ENCODE data around the gene ABCG5.

Gene ABCG5

DNA sequence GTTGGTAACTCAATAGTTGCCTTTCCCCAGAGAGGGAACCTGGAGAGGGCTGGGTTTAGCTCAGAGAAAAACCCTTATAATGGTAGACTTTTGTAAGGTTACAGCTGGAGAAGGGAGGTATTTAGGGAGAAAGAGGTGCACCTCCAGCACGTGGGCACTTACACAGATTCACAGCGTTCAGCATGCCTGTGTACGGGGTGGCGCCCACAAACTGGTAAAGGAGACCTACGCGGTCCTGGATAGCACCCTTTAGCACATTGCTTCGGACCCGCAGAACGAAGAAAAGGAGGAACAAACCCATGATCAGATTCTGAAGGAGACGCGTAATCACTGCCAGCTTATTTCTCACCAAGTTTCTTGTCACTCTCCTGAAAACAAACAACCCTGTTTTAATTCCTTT, 14.9 kb downstream of the ABCG5 start:
- Histone ChIP-seq H2BK120ac (ENCODE audit: low read depth, low read length) (no peak overlapping the region), H3K79me1 (ENCODE audit: low read depth, low read length) (no peaks in the 10 kb centered on the region), H2AFZ (ENCODE audit: low read length) (no peak overlapping the region)

DNA sequence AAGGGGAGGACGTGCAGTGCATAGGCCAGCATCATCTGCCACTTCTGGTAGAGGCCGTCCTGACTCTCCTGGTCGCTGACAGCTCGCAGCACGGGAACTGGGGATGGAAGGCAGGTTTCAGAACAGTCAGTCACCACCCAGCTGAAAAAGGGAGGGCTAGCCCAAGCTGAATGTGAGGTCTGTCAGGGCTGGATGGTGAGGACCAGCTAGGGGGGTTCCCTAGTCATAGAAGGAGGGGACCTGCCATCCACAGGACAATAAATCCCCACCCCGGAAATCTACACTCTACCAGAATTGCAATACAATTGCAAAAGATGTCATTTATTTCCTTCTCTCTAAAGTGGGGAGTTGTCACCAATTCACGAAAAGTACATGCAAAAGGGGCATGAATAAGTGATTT, 15.8 kb downstream of the ABCG5 start:
- H3K14ac ChIP-seq (ENCODE audit: low read length) = no peak overlapping the region
- no peak for DNase-seq (ENCODE audit: low spot score)
- H2BK5ac ChIP-seq (ENCODE audit: low read length) = no peak overlapping the region
- no peak overlapping the region for H2BK15ac ChIP-seq (ENCODE audit: low read length)
- no peak overlapping the region for H3K9ac ChIP-seq (ENCODE audit: low read depth, low read length, poor library complexity)
- H2AFZ ChIP-seq (ENCODE audit: low read length) = no peak overlapping the region
- no peak overlapping the region for H3K4ac ChIP-seq (ENCODE audit: low read length)
- H4K8ac ChIP-seq (ENCODE audit: low read depth, low read length) = no peak overlapping the region
- no peaks in the 10 kb centered on the region for H3K4me1 ChIP-seq (ENCODE audit: control insufficient read depth in 2 of 2, insufficient read depth in 1 of 2, low read depth in 1 of 2, low read length in 2 of 2)
- no peak overlapping the region for H3K4me3 ChIP-seq (ENCODE audit: low read length in 2 of 2)
- no peak overlapping the region for H3K23ac ChIP-seq (ENCODE audit: low read depth, low read length, poor library complexity)
- no peak overlapping the region for H2BK12ac ChIP-seq (ENCODE audit: low read length)
- H2AK5ac ChIP-seq (ENCODE audit: low read depth, low read length) = no peak overlapping the region
- H3K4me2 ChIP-seq (ENCODE audit: insufficient read depth, low read length, poor library complexity, severe bottlenecking) = no peak overlapping the region
- H3K18ac ChIP-seq (ENCODE audit: low read length) = no peak overlapping the region
- WGBS, 2 donors (ENCODE audit: extremely low coverage in 2 of 2, insufficient read length in 2 of 2, insufficient replicate concordance in 1 of 2) = no CpG with 5 or more reads among the region's 7 CpGs
- H3K79me1 ChIP-seq (ENCODE audit: low read depth, low read length) = no peaks in the 10 kb centered on the region
- no peak overlapping the region for H2BK120ac ChIP-seq (ENCODE audit: low read depth, low read length)
- H3K9me3 ChIP-seq (replicated peaks in 1 of 2; ENCODE audit: control insufficient read depth in 2 of 2, insufficient read depth in 1 of 2, low read depth in 1 of 2, low read length in 2 of 2) = no peaks in the 10 kb centered on the region
- no peaks in the 10 kb centered on the region for H3K36me3 ChIP-seq (replicated peaks in 1 of 2; ENCODE audit: control insufficient read depth in 2 of 2, insufficient read depth in 2 of 2, low read length in 2 of 2)
- H3K27me3 ChIP-seq (ENCODE audit: control insufficient read depth in 3 of 3, insufficient read depth in 3 of 3, low read depth in 1 of 3, low read length in 3 of 3) = no peaks in the 10 kb centered on the region
- H4K91ac ChIP-seq (ENCODE audit: low read depth, low read length, poor library complexity) = no peak overlapping the region
- no peak overlapping the region for H3K27ac ChIP-seq (replicated peaks; ENCODE audit: low read length)

More for the DNA sequence above, 14.9 kb downstream of the ABCG5 start:
- Histone ChIP-seq H3K27ac (replicated peaks; ENCODE audit: low read length) (no peak overlapping the region), H3K4ac (ENCODE audit: low read length) (no peak overlapping the region), H3K14ac (ENCODE audit: low read length) (no peak overlapping the region), H3K9me3 (replicated peaks in 1 of 2; ENCODE audit: control insufficient read depth in 2 of 2, insufficient read depth in 1 of 2, low read depth in 1 of 2, low read length in 2 of 2) (no peaks in the 10 kb centered on the region), H3K4me1 (ENCODE audit: control insufficient read depth in 2 of 2, insufficient read depth in 1 of 2, low read depth in 1 of 2, low read length in 2 of 2) (no peaks in the 10 kb centered on the region), H3K23ac (ENCODE audit: low read depth, low read length, poor library complexity) (no peak overlapping the region), H2BK15ac (ENCODE audit: low read length) (no peak overlapping the region), H3K4me3 (ENCODE audit: low read length in 2 of 2) (no peak overlapping the region), H2AK5ac (ENCODE audit: low read depth, low read length) (no peak overlapping the region), H4K8ac (ENCODE audit: low read depth, low read length) (no peak overlapping the region), H3K9ac (ENCODE audit: low read depth, low read length, poor library complexity) (no peak overlapping the region), H3K27me3 (ENCODE audit: control insufficient read depth in 3 of 3, insufficient read depth in 3 of 3, low read depth in 1 of 3, low read length in 3 of 3) (no peaks in the 10 kb centered on the region), H3K36me3 (replicated peaks in 1 of 2; ENCODE audit: control insufficient read depth in 2 of 2, insufficient read depth in 2 of 2, low read length in 2 of 2) (no peaks in the 10 kb centered on the region), H4K91ac (ENCODE audit: low read depth, low read length, poor library complexity) (no peak overlapping the region), H3K18ac (ENCODE audit: low read length) (no peak overlapping the region), H2BK5ac (ENCODE audit: low read length) (no peak overlapping the region), H3K4me2 (ENCODE audit: insufficient read depth, low read length, poor library complexity, severe bottlenecking) (no peak overlapping the region), H2BK12ac (ENCODE audit: low read length) (no peak overlapping the region)
- no CpG with 5 or more reads among the region's 11 CpGs for WGBS, 2 donors (ENCODE audit: extremely low coverage in 2 of 2, insufficient read length in 2 of 2, insufficient replicate concordance in 1 of 2)
- DNase-seq (ENCODE audit: low spot score) = no peak

DNA sequence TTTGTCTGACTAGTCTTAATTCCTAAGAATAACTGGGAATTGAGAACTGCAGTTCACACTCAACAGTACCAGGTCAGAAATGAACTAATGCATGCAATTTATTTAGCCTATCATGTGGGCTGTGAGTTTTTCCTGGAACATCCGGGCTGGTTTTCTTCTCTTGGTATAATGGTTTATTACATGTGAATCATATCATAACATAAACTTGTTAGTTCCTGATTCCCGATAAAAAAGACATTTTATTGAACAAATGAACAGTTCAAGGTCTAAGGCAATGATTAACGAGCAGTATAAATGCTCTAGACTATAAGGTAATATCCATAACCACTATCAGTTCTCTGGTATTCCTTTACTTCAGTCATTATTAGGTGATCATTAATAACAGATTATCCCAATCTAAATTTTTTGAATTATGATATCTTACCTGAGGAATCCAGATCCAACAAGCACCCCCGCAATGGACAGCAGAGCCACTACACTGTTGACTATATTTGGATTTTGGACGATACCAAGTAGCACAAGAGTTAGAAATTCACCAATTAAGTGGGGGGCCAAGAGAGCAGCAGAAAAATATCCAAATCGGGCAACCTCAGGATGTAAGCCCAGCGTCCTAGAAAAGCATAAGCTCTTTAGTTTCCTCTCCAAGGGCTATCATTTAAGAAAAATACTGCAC, 19.0 kb downstream of the ABCG5 start:
- no peak for DNase-seq (ENCODE audit: low spot score)

DNA sequence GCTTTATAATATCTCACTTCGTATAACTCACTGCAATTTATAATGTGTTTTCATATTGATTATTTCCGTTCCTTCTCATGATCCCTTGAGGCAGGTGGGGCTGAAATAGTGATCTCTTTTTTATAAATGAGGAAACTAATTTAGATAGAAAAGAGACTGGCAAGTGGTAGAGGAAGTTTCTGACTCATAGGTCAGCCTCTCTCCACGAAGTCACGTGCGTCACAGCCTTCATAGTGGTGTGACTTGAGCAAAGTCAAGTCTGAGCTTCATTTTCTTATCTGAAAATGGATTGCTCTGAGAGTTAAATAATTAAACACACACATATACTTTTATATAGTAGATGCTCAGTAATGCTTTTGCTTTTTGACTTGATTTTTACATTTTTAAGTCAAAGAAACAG, 19.9 kb downstream of the ABCG5 start:
- Histone ChIP-seq H2AK5ac (ENCODE audit: low read depth, low read length) (no peak overlapping the region), H3K4me2 (ENCODE audit: insufficient read depth, low read length, poor library complexity, severe bottlenecking) (no peak overlapping the region), H2BK12ac (ENCODE audit: low read length) (no peak overlapping the region), H2BK5ac (ENCODE audit: low read length) (no peak overlapping the region), H3K4me1 (ENCODE audit: control insufficient read depth in 2 of 2, insufficient read depth in 1 of 2, low read depth in 1 of 2, low read length in 2 of 2) (no peaks in the 10 kb centered on the region), H3K79me1 (ENCODE audit: low read depth, low read length) (no peaks in the 10 kb centered on the region), H3K27me3 (ENCODE audit: control insufficient read depth in 3 of 3, insufficient read depth in 3 of 3, low read depth in 1 of 3, low read length in 3 of 3) (no peaks in the 10 kb centered on the region), H3K9me3 (replicated peaks in 1 of 2; ENCODE audit: control insufficient read depth in 2 of 2, insufficient read depth in 1 of 2, low read depth in 1 of 2, low read length in 2 of 2) (peaks cover 0 to 4% of the 10 kb centered on the region in 2 donors), H2BK120ac (ENCODE audit: low read depth, low read length) (no peak overlapping the region), H3K4me3 (ENCODE audit: low read length in 2 of 2) (no peak overlapping the region), H3K27ac (replicated peaks; ENCODE audit: low read length) (no peak overlapping the region), H2BK15ac (ENCODE audit: low read length) (no peak overlapping the region), H2AFZ (ENCODE audit: low read length) (no peak overlapping the region), H3K18ac (ENCODE audit: low read length) (no peak overlapping the region), H3K23ac (ENCODE audit: low read depth, low read length, poor library complexity) (no peak overlapping the region), H3K4ac (ENCODE audit: low read length) (no peak overlapping the region), H3K14ac (ENCODE audit: low read length) (no peak overlapping the region), H4K91ac (ENCODE audit: low read depth, low read length, poor library complexity) (no peak overlapping the region), H3K36me3 (replicated peaks in 1 of 2; ENCODE audit: control insufficient read depth in 2 of 2, insufficient read depth in 2 of 2, low read length in 2 of 2) (no peaks in the 10 kb centered on the region), H3K9ac (ENCODE audit: low read depth, low read length, poor library complexity) (no peak overlapping the region), H4K8ac (ENCODE audit: low read depth, low read length) (no peak overlapping the region)
- no peak for DNase-seq (ENCODE audit: low spot score)
- no CpG with 5 or more reads among the region's 5 CpGs for WGBS, 2 donors (ENCODE audit: extremely low coverage in 2 of 2, insufficient read length in 2 of 2, insufficient replicate concordance in 1 of 2)

More for the DNA sequence above, 19.0 kb downstream of the ABCG5 start:
- WGBS, 2 donors (ENCODE audit: extremely low coverage in 2 of 2, insufficient read length in 2 of 2, insufficient replicate concordance in 1 of 2) = no CpG with 5 or more reads among the region's 7 CpGs
- Histone ChIP-seq H4K8ac (ENCODE audit: low read depth, low read length) (no peak overlapping the region), H3K18ac (ENCODE audit: low read length) (no peak overlapping the region), H2BK12ac (ENCODE audit: low read length) (no peak overlapping the region), H3K36me3 (replicated peaks in 1 of 2; ENCODE audit: control insufficient read depth in 2 of 2, insufficient read depth in 2 of 2, low read length in 2 of 2) (no peaks in the 10 kb centered on the region), H3K4me2 (ENCODE audit: insufficient read depth, low read length, poor library complexity, severe bottlenecking) (no peak overlapping the region), H2BK5ac (ENCODE audit: low read length) (no peak overlapping the region), H3K9ac (ENCODE audit: low read depth, low read length, poor library complexity) (no peak overlapping the region), H3K23ac (ENCODE audit: low read depth, low read length, poor library complexity) (no peak overlapping the region), H2AFZ (ENCODE audit: low read length) (no peak overlapping the region), H3K27ac (replicated peaks; ENCODE audit: low read length) (no peak overlapping the region), H2BK120ac (ENCODE audit: low read depth, low read length) (no peak overlapping the region), H2BK15ac (ENCODE audit: low read length) (no peak overlapping the region), H3K9me3 (replicated peaks in 1 of 2; ENCODE audit: control insufficient read depth in 2 of 2, insufficient read depth in 1 of 2, low read depth in 1 of 2, low read length in 2 of 2) (peaks cover 0 to 4% of the 10 kb centered on the region in 2 donors), H3K14ac (ENCODE audit: low read length) (no peak overlapping the region), H3K4me1 (ENCODE audit: control insufficient read depth in 2 of 2, insufficient read depth in 1 of 2, low read depth in 1 of 2, low read length in 2 of 2) (no peaks in the 10 kb centered on the region), H3K79me1 (ENCODE audit: low read depth, low read length) (no peaks in the 10 kb centered on the region), H2AK5ac (ENCODE audit: low read depth, low read length) (no peak overlapping the region), H3K27me3 (ENCODE audit: control insufficient read depth in 3 of 3, insufficient read depth in 3 of 3, low read depth in 1 of 3, low read length in 3 of 3) (no peaks in the 10 kb centered on the region), H3K4me3 (ENCODE audit: low read length in 2 of 2) (no peak overlapping the region), H3K4ac (ENCODE audit: low read length) (no peak overlapping the region), H4K91ac (ENCODE audit: low read depth, low read length, poor library complexity) (no peak overlapping the region)

Data from neuronal stem cell (in vitro differentiated cells).